Choroid plexus epithelial cell (primary cell): ENCODE data around the gene EPM2A.
A peak's percentile ranks its signal among the peaks of the same experiment; 100 is the strongest.
"Not testable (repeated sequence)": the region's sequence is repeated elsewhere in the genome, so short reads cannot be mapped to it uniquely, and the experiment has no call there.

Experiments used
- DNase-seq: peaks from one replicate; pipeline ENCODE4 v3.0.0-alpha.2; 2010; ENCODE audit warnings: low read depth
- H3K4me3 ChIP-seq: 2 replicates; pipeline ENCODE4 v1.5.1; 2011; ENCODE audit warnings: low read depth, mild to moderate bottlenecking, control low read depth, low read length, moderate library complexity
- TF ChIP-seq, protein P1 (sequence below): conservative IDR thresholded peaks from 2 replicates; pipeline ENCODE4 v1.5.1; 2011; ENCODE audit warnings: low read depth, mild to moderate bottlenecking, control low read depth, inconsistent platforms, low read length, moderate library complexity

Gene EPM2A

GRCh38 chr6:145743332-145743731 is 8.0 kb upstream of the EPM2A start:
- TF ChIP-seq, protein P1, sequence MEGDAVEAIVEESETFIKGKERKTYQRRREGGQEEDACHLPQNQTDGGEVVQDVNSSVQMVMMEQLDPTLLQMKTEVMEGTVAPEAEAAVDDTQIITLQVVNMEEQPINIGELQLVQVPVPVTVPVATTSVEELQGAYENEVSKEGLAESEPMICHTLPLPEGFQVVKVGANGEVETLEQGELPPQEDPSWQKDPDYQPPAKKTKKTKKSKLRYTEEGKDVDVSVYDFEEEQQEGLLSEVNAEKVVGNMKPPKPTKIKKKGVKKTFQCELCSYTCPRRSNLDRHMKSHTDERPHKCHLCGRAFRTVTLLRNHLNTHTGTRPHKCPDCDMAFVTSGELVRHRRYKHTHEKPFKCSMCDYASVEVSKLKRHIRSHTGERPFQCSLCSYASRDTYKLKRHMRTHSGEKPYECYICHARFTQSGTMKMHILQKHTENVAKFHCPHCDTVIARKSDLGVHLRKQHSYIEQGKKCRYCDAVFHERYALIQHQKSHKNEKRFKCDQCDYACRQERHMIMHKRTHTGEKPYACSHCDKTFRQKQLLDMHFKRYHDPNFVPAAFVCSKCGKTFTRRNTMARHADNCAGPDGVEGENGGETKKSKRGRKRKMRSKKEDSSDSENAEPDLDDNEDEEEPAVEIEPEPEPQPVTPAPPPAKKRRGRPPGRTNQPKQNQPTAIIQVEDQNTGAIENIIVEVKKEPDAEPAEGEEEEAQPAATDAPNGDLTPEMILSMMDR, result no peak
- no peak overlapping the region for H3K4me3 ChIP-seq
- DNase-seq, result no peak

- H3K4me3 ChIP-seq, DNase-seq: not testable (repeated sequence)
Observed at GRCh38 chr6:145742472-145742871, 7.2 kb upstream of the EPM2A start.

DNA sequence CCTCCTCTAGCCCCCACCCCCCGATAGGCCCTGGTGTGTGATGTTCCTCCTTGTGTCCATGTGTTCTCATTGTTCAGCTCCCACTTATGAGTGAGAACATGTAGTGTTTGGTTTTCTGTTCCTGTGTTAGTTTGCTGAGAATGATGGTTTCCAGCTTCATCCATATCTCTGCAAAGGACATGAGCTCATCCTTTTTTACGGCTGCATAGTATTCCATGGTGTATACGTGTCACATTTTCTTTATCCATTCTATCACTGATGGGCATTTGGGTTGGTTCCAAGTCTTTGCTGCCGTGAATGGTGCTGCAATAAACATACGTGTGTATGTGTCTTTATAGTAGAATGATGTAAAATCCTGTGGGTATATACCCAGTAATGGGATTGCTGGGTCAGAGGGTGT is 4.4 kb upstream of the EPM2A start:
- not testable (repeated sequence) for DNase-seq

GRCh38 chr6:145738265-145738664 is 2.9 kb upstream of the EPM2A start:
- H3K4me3 ChIP-seq, result no peak overlapping the region
- TF ChIP-seq, protein P1, result no peak
- DNase-seq, result no peak

More for the DNA sequence above, 4.4 kb upstream of the EPM2A start:
- H3K4me3 ChIP-seq, result not testable (repeated sequence)

GRCh38 chr6:145736661-145737144 is 1.4 kb upstream of the EPM2A start:
- H3K4me3 ChIP-seq, result no peak overlapping the region
- TF ChIP-seq, protein P1, result no peak

DNA sequence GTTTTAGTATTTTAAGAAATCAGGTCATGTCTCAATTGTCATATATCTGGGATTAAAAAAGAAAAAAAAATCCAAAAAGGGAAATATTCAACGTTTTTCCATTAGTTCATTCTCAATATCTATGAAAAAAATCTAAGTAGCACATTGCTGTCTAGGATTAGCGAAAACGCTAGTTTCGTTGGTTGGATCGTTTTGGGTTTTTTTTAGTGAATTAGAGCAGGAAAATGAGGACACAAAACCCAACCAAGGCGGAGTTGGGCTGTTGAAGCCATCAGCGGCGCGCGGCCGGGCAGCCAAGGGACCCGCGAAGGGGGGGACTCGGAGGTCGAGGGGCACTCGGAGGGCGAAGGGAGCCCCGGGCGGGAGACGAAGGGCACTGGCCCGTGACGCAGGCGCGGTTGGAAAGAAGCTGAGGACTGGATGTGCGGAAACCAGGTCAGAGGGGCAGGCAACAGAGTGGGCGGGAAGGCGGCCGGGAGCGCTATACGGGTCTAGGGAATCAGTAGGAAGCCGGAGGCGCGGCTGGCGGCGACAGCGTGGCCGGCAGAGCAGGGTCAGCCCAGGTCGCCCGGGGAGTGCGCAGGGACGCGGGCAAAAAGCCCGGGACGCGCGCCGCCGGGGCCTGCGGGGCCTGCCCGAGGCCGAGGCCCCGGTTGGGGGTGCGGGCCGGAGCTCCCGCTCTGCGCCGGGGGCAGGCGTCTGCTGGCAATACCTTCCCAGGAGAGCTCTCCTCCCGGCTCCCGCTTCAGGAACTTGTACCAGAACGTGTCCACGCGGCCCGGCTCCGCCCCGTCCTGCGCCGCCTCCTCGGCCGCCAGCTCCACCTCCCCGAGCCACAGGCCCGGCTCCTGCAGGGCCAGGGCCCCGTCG is 599 bp downstream of the EPM2A start:
- DNase-seq, result peak; percentile 94
- TF ChIP-seq, protein P1, result no peak
- H3K4me3 ChIP-seq, result peak overlapping the region; percentile 70

More at GRCh38 chr6:145736661-145737144, 1.4 kb upstream of the EPM2A start:
- DNase-seq, result peak; percentile 26

GRCh38 chr6:145733810-145734209 is 1.5 kb downstream of the EPM2A start:
- TF ChIP-seq, protein P1, result no peak
- H3K4me3 ChIP-seq, result no peak overlapping the region
- DNase-seq, result no peak

GRCh38 chr6:145733207-145733606 is 2.1 kb downstream of the EPM2A start:
- DNase-seq, result no peak
- H3K4me3 ChIP-seq, result no peak overlapping the region
- TF ChIP-seq, protein P1, result no peak
